NOMO-1 treated with dmso at 0.1 percent for 144 hours (cell line): ENCODE results near the gene STARD9.
"Not testable (repeated sequence)": the region's sequence is repeated elsewhere in the genome, so short reads cannot be mapped to it uniquely, and the experiment has no call there.

Source experiments
- DNase-seq: peaks from one replicate; lab custom pipeline; 2025; ENCODE audit not compliant: unreplicated experiment; lab: John Stamatoyannopoulos, UW

STARD9 gene

GRCh38 chr15:42590619-42591237 is 15.3 kb downstream of the STARD9 start:
- no peak for DNase-seq

- no peak for DNase-seq
Observed at GRCh38 chr15:42591238-42591934, 16.0 kb downstream of the STARD9 start.

DNA sequence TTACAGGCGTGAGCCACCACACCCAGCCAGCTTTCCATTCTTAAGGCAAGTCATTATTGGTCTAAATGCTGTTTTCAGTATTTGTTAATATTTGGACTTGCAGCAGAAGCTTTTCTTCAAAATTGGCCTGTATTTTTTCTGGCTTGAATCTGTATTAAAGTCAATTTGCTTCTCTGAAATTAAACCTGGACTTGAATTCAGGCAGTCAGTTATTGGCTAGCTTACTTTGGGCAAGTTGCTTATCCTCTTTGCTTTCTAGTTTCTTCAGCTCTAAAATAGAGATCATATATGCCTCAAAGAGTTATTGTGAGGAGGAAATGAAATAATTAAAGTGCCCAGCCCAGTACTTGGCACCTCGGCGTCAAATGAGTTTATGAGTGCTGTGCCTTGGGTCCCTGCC is 17.3 kb downstream of the STARD9 start:
- DNase-seq = no peak

DNA sequence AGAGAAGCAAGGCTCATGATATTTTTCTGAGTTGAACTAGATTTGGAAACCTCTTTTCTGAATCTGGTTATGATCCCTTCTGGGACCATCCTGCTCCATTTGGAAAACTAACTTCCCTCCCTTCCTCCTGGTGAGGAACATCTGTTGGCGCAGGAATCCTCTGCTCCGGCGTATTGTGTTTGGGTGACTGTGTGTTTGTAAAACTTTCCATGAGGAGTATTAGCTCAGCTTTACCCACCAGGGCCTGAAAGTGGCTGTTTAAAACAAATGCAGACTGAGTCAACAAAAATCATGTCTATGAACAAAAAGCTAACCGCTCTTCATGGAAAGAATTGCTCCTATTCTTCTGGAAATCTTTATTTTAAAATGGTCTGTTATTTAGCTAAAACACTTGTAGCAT is 17.7 kb downstream of the STARD9 start:
- DNase-seq = no peak

DNA sequence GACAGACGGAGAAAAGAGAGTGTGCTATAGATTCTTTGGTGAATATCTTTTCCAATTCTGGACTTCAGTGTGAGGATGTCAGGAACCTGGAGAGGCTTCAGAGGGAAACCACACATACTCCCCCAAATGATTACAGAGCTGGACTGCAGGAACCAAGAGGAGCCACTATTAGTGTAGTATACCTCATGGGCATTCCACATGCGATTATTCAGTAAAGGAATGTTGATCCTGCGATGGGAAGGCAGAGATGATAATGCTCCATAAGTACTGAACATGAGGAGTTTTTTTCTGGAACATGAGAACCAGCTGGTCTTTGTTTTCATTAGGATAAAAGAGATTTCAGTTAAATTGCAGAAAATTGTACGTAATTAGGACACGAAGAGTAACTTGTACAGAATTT is 18.7 kb downstream of the STARD9 start:
- no peak for DNase-seq

- no peak for DNase-seq
Observed at GRCh38 chr15:42595626-42596240, 20.3 kb downstream of the STARD9 start.

- not testable (repeated sequence) for DNase-seq
Observed at GRCh38 chr15:42601316-42601715, 25.9 kb downstream of the STARD9 start.

GRCh38 chr15:42602501-42602900 is 27.1 kb downstream of the STARD9 start:
- DNase-seq = no peak

DNA sequence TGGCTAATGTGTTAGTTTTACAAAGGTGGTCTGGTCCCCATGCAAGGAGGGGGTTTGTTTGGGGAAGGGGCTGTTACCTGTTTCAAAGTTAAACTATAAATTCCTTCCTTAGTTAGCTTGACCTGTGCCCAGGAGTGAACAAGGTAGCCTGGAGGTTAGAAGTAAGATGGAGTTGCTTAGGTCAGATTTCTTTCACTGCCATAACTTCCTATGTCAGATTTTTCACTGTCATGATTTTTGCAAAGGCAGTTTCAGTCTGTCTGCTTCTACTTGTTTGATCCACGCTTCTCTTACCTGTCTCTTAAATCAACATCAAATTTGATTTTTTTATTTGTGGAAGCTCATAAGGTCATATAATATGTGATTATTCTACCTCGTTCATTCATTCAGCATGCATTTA is 28.6 kb downstream of the STARD9 start:
- DNase-seq = no peak

DNA sequence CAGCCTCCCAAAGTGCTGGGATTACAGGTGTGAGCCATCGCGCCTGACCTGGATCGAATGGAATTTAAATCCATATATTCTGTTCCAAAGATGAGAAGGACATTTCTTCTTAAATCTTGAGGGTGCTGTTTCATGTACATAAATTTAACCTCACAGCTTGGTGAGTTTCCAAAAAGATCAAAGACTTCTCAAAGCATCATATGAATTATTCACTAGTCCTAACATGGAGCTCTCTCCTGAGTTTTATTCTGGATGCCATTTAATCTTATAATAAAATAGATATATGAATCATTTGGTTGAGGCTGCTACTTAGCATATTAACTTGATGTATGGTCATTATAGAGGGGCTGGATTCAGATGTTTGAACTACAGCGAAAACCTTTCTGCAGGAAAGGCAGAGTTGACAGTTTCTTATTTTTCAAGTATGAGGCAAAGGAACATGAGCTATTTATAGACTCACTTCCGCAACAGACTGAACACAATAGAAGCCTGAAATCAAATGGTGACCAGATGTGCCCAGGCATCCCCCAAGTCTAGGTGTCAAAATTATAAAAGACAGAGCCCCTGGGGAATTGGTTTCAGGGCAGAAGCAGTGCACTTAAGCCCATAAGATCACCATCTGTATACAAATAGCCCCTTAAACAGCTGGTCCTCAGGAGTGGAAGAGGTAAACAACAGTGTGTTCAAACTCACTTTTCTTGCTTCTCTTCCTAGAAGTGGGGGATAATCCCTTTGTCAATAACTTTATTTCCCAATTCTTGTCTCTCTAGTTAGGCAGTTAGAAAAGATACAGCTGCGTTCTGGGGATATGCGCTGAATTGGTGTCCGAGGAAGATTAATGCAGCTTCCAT is 29.7 kb downstream of the STARD9 start:
- no peak for DNase-seq

DNA sequence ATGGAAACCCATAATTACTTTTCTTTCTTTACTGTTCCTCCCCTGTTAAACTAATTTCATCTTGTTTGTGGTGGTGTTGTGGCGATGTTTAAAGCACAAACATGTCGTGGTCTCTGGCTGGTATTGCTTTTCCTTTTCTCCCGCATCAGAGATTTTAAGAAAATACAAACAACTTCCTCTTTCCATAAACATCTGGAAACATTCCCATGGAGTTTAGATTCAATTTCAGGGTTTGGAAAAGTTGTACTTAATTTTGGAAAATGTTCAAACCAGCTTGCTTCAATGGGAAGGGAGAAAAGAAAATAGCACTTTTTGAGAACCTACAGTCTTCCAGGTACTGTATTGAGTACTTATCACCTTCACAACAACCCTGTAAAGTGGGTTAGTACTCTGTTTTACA is 30.4 kb downstream of the STARD9 start:
- no peak for DNase-seq

GRCh38 chr15:42608110-42608531 is 32.7 kb downstream of the STARD9 start:
- DNase-seq = peak; percentile 80

- no peak for DNase-seq
Observed at GRCh38 chr15:42608752-42609488, 33.5 kb downstream of the STARD9 start.

DNA sequence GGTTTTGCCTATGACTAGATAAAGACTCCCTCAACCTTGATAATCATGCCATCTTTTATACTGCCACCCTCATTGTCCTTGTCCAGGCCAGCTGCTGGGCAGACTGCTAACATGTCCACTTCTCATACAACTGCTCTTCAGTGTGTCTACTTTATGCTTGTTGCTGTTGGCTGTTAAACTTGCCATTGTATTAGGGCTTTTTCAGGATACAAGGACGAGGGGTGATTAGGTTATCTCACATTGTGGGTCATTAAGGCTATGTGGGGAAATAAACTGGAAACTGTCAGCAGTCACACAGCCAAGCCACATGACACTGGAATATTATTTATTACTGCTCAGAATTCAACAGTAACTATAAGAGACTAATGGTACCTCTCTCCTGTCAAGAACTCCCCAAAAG is 36.1 kb downstream of the STARD9 start:
- DNase-seq = no peak

GRCh38 chr15:42612367-42612912 is 37.0 kb downstream of the STARD9 start:
- DNase-seq = no peak

- no peak for DNase-seq
Observed at GRCh38 chr15:42616107-42616506, 40.7 kb downstream of the STARD9 start.

- DNase-seq = no peak
Observed at GRCh38 chr15:42619656-42620371, 44.4 kb downstream of the STARD9 start.

GRCh38 chr15:42621386-42621785 is 46.0 kb downstream of the STARD9 start:
- no peak for DNase-seq

- no peak for DNase-seq
Observed at GRCh38 chr15:42621996-42622925, 46.9 kb downstream of the STARD9 start.
